GM19438 (cell line): ENCODE measurements around the gene XKR7.

ENCODE experiments used
- ATAC-seq: cut with Tn5 transposase; IDR thresholded peaks from one replicate; pipeline ENCODE4 v1.9.1; 2021; ENCODE audit warnings: low read depth; ENCODE audit not compliant: unreplicated experiment

Gene XKR7

DNA sequence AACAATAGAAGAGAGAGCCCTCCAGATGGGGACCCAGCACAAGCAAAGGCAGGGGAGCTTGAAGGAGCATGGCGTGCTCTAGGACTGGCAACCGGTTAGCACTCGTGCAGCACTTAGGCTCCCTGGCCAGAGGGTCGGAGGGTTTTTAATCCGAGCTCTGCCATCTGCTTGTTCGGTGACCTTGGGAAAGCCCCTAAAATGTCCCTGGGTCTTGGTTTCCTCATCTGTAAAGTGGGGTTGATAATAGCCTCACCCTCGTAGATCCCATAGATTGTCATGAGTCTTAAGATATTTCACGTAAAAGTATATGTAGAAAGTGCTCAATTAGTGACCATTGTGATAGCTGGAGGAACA, 67.5 kb downstream of the XKR7 start:
- ATAC-seq = no peak

DNA sequence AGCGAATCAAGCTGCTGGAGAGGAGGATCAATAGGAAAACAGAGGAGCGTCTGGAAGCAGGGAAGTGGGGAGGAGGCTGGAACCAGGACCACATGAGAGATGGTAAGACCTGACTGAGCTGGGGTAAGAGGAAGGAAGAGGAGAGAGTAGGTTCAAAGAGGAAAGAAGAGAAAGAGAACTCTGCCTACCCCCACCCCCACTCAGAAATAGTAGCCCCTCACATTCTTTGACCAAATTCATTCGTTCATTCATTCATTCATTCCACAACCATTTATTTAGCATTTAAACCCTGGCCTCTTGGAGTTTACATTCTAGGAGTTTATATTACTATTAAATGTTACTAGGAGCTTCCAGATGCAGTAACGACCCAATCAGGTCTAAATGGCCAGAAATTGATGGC, 68.3 kb downstream of the XKR7 start:
- ATAC-seq = no peak

DNA sequence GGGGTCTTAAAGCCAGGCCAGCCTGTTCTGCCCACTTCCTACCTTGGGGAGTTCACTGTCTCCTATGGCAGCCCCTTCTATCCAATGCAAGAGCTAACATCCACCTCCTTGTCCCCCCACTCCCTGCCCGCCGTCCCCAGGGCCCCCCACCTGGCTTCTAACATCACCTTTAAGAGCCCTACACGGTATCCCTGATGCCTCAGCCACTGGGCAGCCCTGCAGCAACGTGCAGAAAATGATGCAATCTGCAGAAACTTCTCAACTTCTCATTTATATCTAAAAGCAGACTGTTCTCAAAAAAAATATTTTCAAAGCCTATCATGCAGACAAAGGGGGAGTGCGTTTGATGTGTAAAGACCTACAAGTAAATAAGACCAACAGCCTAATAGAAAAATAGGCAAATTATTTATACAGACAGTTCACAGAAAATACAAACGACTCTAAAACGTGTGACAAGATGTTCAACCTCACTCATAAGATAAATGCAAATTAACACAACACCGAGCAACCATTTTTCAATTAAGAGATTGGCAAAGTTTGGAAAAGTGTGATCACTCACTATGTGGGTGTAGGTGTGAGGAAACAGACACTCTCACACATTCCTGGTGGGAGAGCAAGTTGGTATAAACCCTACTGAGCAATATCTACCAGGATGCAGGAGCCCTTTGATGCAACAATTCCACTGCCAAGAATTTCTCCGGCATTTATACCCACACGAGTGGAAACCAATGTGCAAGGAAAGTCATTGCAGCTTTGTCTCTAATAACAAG, 69.0 kb downstream of the XKR7 start:
- ATAC-seq = no peak

DNA sequence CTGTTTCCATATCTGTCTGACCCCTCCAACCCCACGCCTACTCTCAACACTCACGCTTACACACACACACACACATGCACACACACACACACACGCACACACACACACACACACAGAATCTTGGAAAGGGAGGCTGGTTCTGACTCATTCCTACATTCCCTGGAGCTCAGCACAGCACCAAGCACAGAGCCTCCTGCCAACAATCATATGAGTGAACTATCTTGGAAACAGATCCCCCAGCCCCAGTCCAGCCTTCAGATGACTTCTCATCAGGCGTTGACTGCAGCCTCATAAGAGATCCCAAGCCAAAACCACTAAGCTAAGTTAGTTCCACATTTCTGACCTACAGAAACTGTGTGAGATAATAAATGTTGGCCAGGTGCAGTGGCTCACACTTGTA, 70.0 kb downstream of the XKR7 start:
- no peak for ATAC-seq

DNA sequence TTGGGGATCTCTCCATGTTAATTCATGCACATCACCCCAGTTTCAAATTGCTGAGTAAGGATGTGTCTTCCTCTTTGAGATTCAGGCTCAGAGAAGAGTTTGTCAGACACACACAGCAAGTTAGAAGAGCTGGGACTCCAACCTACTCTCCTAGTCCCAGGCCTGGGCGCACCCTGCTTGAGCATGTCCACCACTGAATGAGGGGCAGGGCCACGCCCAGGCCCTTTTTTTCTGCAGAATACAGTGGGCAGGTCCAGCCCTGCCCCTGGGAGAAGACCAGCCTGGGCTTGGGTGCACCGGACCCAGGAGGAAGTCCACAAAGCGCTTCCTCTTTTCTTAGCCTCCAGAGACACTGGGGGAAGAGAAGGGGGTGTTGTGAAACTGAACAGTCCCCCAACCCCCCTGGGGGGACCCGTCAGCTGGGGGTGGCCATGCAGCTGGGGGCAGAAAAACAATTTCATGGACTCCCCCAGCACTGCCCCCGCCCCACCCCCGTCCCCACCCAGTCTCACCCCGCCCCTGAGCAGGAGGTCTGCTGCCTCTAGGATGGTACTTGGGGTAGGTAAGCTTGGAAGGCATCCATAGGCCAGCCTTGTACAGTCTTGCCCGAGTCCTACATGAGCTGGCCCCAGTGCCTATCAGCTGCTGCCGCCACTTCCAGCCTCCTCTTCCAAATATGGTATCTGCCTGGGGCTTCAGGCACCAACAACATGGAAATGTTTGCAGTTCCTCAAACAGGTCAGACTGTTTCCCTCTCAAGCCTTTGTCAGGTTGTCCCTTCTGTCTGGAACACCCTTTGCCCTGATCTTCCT, 72.4 kb downstream of the XKR7 start:
- ATAC-seq = peak; percentile 63

DNA sequence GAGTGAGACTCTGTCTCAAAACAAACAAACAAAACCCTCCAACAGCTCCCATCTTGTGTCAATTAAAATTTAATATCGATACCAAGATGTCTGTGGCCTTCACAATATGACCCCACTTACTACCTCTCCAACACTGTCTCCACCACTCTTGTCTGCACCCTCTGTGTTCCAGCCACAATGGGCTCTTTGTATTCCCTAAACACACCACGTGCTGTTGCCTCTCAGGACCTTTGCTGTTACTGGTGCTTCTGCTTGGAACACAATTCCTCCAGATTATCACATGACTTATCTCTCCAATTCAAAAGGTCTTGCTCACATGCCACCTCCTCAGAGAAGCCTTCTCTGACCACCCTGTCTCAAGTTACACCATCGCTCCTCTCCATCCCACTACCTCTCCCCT, 78.0 kb downstream of the XKR7 start:
- ATAC-seq = no peak

DNA sequence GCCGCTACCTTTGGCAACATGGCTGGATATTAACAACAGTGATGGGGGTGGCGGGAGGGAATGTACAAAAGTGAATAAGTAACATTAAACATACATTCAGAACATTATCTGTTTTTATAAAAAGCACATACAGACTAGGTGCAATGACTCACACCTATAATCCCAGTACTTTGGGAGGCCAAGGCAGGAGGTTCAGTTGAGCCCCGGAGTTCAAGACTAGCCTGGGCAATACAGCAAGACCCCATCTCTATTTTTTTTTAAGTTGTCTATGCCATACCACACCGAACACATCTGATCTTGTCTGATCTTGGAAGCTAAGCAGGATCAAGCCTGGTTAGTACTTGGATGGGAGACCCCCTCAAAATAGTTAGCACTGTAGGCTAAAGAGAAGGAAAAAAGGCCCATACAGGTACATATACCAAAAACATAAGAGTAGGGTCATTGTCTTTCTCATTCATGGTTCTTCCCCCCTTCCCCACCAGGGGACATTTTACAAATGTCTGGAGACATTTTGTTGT, 82.4 kb downstream of the XKR7 start:
- no peak for ATAC-seq

DNA sequence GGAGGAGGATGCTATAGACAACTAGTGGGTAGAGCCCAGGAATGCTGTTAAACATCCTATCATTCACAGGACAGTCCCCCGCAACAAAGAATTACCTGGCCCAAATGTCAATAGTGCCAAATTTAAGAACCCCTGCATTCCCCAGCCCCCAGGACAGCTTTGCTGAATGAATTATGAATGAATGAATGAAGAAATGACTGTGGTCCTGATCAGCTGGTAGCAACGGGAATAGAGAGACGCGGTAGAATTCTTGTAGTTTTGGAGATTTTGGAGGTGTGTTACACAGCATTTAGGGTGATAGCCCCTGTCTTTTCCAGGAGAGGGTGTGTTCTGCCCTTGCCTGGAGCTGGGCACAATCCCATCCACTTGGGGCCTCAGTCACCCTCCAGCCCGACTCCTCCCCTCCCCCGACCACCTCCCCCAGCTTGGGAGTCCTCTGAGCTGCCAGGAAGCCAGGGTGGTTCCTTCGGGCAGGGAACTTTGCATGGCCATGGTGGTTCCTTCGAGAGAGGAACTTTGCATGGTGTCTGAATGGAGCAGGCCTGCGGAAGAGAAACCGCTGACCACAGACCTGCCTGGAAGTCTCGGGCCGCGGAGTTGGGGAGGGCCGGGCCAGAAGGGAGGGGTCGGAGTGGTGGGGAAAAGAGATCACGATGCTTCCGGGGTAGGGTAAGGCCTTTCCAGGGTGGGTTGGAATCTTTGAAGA, 83.1 kb downstream of the XKR7 start:
- ATAC-seq = no peak

DNA sequence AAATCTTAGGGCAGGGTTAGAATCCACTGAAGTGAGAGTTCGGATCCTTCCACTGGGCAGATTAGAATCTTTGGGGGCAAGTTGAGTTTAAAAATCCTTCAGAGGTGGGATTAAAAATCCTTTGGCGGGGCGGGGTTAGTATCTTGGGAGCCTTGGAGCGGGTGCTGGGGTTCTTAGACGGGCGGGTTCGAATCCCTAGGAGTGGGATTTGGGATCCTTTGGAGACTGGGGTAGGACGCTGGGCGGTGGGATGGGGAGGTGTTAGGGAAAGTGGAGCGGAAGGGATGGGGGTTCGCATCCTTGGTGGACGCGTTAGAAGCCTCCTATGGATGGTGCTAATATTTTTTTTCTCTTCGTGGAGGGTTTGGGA, 83.8 kb downstream of the XKR7 start:
- no peak for ATAC-seq

DNA sequence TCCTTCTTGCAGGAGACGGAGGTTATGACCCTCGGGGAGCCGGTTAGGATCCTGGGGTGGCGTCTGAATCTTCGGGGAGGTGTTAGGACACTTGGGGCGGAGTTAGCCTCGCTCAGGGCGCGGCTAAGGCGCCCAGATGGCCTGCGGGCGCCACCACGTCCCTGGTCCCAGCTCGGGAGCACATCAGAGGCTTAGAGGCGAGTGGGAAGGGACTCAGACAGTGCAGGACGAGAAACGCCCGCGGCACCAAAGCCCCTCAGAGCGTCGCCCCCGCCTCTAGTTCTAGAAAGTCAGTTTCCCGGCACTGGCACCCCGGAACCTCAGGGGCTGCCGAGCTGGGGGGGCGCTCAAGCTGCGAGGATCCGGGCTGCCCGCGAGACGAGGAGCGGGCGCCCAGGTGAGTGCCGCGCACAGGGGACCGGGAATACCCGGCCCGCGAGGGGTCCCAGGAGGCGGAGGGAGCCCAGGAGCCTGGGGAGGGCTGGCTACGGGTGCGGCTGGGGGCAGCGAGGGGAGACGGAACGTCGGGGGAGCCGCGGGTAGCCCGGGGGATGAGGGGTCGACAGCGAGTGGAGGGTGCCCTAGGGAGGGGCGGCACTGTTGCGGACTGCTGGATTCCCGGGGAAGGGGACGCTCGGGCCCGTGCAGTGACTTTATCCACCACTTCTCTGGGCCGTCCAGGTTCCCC, 84.3 kb downstream of the XKR7 start, which contains the start of gene HCK:
TSS of gene HCK (plus strand) at position 153 of the 688 bp plus-strand sequence.
- ATAC-seq = no peak

DNA sequence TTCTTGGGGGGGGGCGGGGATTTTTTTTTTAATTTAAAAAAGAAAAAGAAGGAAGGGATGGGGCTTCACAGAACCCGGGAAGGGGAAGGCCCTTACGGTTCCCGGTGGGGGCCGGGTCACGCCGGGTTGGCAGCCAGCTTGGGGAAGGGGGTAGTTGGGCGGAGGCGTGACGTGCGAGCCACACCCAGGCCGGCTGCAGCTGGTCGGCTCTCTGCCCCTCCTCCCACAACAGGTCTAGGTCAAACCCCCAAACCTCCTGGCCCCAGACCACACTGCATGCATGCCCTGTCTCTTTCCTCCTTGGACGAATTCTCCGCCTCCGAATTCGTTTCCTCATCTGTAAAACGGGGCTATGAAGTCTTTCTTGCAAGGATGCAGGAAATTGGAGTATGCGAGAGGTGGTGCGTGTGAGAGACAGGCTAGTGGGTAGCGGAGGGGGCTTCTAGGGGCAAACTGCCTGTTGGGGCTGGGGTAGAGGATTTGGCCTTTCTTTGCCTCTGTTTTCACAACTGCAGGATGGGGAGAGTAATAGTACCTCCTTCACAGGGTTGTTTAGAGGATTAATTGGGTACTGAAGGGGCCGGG, 84.9 kb downstream of the XKR7 start:
- ATAC-seq = no peak
